Testis (tissue), 3 donors: ENCODE data around the gene MCTP1. TPM values are rescaled to one million over a fixed set of nuclear protein-coding genes. Genes with fewer than 3 reads are reported as not detected.

Source experiments
- DNase-seq: peaks from one replicate; pipeline ENCODE4 v3.0.0-alpha.2; 2019
- H3K27ac ChIP-seq, 2 donors: fragments of 200-600 bp; sonication (generic); one replicate each; pipeline ENCODE4 v1.5.1; 2019
- H3K27me3 ChIP-seq: fragments of 200-600 bp; sonication (generic); one replicate; pipeline ENCODE4 v1.5.1; 2019
- H3K36me3 ChIP-seq: fragments of 200-600 bp; sonication (generic); one replicate; pipeline ENCODE4 v1.5.1; 2017; ENCODE audit warnings: low read depth; ENCODE audit errors: missing control alignments
- H3K4me1 ChIP-seq: fragments of 200-600 bp; sonication (generic); one replicate; pipeline ENCODE4 v1.5.1; 2019
- H3K4me3 ChIP-seq, 2 donors: fragments of 200-600 bp; sonication (generic); one replicate each; pipeline ENCODE4 v1.5.1; 2017 to 2019
- H3K9me3 ChIP-seq: fragments of 200-600 bp; sonication (generic); one replicate; pipeline ENCODE4 v1.5.1; 2017
- POLR2A ChIP-seq: fragments of 450-650 bp; IDR thresholded peaks from one replicate; pipeline ENCODE4 v1.6.1; 2017; ENCODE audit warnings: antibody characterized with exemption, mild to moderate bottlenecking, moderate library complexity
- WGBS, 2 donors: methylation state at CpG; one replicate each; pipeline ENCODE4 v1.1.5; 2018; 5-methylcytosine and 5-hydroxymethylcytosine counted together
- intact Hi-C: fragments of 100-400 bp; cut with DNase I; formaldehyde crosslinking; loops from one replicate; pipeline ENCODE4 v1.15.1; 2023; ENCODE audit warnings: low total_unique reads
- polyA plus RNA-seq: library from polyadenylated mRNA; stranded (reverse); fragments of 350-450 nt; fragmentation: Illumina TruSeq; extraction: RNeasy Lipid Tissue Mini Kit (QIAGEN cat#74804); gene quantifications from one replicate; pipeline ENCODE4 v1.2.3, GENCODE V29; 2014; ENCODE audit warnings: low read depth, low replicate concordance; ENCODE audit not compliant: insufficient read depth
- total RNA-seq, 2 donors: library from RNA; depleted of rRNA; stranded (reverse); fragments of >200 nt; gene quantifications; one replicate each; pipeline ENCODE4 v1.2.3, GENCODE V29; 2016
- TF ChIP-seq, protein P1 (sequence below), 3 experiments: fragments of 450-650 bp in 2 of 3; fragments of 200-600 bp in 1 of 3; sonication (generic) in 1 of 3; IDR thresholded peaks; one replicate each; pipeline ENCODE4 v1.5.1; 2016 to 2019; ENCODE audit warnings: antibody characterized with exemption in 3 of 3, mild to moderate bottlenecking in 2 of 3, moderate library complexity in 1 of 3

Gene MCTP1
- total and polyA plus RNA-seq, 3 donors from 2014 or later: 7.4 to 15.5 (median 9.7) TPM

DNA sequence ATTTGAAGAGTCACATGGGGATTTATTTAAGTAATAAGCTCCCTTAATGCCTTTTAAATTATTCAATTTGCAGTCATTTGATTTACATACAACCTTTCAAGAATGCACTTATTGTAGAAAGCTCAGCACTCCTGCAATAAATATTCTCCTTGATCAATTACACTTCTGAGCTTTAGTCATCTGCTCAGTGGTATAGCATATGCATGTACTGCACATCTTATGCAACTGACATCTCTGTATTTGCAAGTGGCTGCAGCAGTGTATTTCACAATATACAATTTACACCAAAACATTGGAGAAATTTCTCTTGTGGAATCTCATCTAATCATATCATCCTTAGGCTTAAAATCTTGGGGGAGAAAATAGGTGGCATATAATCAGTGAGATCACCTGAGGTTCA is 340.7 kb downstream of the MCTP1 start:
- H3K9me3 ChIP-seq: no peaks in the 10 kb centered on the region
- H3K27ac ChIP-seq: no peak overlapping the region
- H3K4me1 ChIP-seq: no peaks in the 10 kb centered on the region
- TF ChIP-seq POLR2A: no peak
- TF ChIP-seq, protein P1, sequence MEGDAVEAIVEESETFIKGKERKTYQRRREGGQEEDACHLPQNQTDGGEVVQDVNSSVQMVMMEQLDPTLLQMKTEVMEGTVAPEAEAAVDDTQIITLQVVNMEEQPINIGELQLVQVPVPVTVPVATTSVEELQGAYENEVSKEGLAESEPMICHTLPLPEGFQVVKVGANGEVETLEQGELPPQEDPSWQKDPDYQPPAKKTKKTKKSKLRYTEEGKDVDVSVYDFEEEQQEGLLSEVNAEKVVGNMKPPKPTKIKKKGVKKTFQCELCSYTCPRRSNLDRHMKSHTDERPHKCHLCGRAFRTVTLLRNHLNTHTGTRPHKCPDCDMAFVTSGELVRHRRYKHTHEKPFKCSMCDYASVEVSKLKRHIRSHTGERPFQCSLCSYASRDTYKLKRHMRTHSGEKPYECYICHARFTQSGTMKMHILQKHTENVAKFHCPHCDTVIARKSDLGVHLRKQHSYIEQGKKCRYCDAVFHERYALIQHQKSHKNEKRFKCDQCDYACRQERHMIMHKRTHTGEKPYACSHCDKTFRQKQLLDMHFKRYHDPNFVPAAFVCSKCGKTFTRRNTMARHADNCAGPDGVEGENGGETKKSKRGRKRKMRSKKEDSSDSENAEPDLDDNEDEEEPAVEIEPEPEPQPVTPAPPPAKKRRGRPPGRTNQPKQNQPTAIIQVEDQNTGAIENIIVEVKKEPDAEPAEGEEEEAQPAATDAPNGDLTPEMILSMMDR (IDR thresholded peaks at IDR 0.05): no peak
- H3K36me3 ChIP-seq: no peaks in the 10 kb centered on the region
- DNase-seq: no peak
- intact Hi-C loops: no loop called here
- no peak overlapping the region for H3K4me3 ChIP-seq
- no peaks in the 10 kb centered on the region for H3K27me3 ChIP-seq

DNA sequence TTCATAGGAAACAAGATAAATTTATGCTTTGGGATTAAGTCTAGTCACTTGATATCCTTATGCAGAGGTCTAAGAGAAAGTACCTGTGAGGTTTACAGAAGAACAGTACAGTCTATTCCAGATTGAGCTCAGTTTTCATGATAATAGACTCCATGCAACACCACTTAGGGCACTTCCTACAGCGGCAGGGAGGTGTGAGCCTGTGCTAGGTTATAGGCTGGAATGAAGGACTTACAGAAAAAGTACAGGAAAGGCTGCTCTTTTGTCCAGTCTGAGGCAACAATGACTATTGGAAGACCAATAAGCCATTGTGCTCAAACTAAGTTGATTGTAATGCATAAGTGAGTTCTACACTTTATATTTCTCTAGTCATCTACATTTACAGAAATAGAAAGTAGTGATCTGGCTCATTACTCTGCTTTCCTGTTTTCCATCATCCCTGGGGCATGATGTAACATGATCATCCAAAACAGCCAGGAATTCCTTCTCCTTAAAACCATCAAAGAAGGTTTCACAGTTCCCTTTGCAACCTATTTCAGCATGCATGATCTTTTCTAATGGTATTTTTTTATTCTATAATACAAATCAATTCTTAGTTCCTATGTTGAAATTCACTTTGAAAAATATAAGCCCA is 343.7 kb downstream of the MCTP1 start:
- no peak for DNase-seq
- 83 to 88% methylated on average over 1 of the region's 1 CpG for WGBS, 2 donors
- Histone ChIP-seq H3K9me3 (no peaks in the 10 kb centered on the region), H3K4me3 (no peak overlapping the region), H3K36me3 (no peaks in the 10 kb centered on the region), H3K27ac (no peak overlapping the region), H3K27me3 (no peaks in the 10 kb centered on the region), H3K4me1 (no peaks in the 10 kb centered on the region)
- TF ChIP-seq POLR2A: no peak
- TF ChIP-seq, protein P1 (IDR thresholded peaks at IDR 0.05): no peak
- intact Hi-C loops: no loop called here

DNA sequence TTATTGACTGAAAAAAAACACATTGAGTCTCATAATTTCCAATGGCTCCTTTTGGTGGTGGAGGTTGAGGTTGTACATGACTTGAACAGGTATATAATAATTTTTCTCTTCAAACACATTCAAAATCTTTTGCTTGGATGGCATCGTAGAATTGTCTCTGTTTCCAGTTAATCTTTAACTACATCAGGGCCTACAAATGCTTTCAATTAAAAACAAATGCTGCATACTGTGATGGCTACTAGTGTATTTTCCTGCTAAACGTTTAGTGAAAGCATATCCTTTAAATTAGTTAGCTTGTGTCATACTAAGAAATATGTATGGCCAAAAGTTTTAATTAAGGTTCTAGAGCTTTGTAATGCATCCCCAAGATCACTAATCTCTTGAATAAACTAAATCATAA is 352.6 kb downstream of the MCTP1 start:
- Histone ChIP-seq H3K4me1 (no peaks in the 10 kb centered on the region), H3K27me3 (no peaks in the 10 kb centered on the region), H3K27ac (no peak overlapping the region), H3K4me3 (no peak overlapping the region), H3K36me3 (no peaks in the 10 kb centered on the region), H3K9me3 (no peaks in the 10 kb centered on the region)
- intact Hi-C loops: no loop called here
- 66 to 70% methylated on average over 2 of the region's 2 CpGs for WGBS, 2 donors
- DNase-seq: no peak
- TF ChIP-seq, protein P1 (IDR thresholded peaks at IDR 0.05): no peak
- no peak for TF ChIP-seq POLR2A

DNA sequence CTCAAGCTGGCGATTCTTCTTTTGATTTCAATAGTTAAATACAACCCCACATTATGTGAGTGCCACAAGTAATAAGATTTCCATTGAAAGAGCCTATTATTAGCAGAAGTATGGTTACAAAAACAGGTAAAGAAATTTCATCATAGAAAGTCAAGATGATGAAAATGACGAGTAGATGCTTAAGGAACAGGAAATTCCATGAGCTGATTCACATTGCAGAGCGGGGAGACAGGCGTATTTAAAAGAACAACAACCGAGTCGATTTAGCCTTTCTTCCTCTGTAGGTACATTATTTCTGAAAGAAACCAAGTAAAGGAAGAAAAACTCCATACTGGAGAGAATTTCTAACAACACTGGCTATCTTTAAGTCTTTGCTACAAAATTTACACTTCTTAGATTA is 356.0 kb downstream of the MCTP1 start:
- DNase-seq: no peak
- 87 to 89% methylated on average over 6 of the region's 6 CpGs for WGBS, 2 donors

More for the DNA sequence above, 356.0 kb downstream of the MCTP1 start:
- no peak for TF ChIP-seq POLR2A
- TF ChIP-seq, protein P1 (IDR thresholded peaks at IDR 0.05): no peak
- no peaks in the 10 kb centered on the region for H3K36me3 ChIP-seq
- intact Hi-C loops: no loop called here
- H3K4me3 ChIP-seq: no peak overlapping the region
- no peaks in the 10 kb centered on the region for H3K4me1 ChIP-seq
- H3K27me3 ChIP-seq: no peaks in the 10 kb centered on the region
- H3K27ac ChIP-seq: no peak overlapping the region
- no peaks in the 10 kb centered on the region for H3K9me3 ChIP-seq
